ENCODE measurements around the gene PPP1R3G.

PPP1R3G gene

GRCh38 chr6:5124526-5124925, 39.4 kb downstream of the PPP1R3G start:
- no peak overlapping the region for H3K27ac ChIP-seq
- TF ChIP-seq ZFX (IDR thresholded peaks at IDR 0.05; ENCODE audit: borderline replicate concordance): no peak
- TF ChIP-seq CTCF (IDR thresholded peaks at IDR 0.05): no peak

DNA sequence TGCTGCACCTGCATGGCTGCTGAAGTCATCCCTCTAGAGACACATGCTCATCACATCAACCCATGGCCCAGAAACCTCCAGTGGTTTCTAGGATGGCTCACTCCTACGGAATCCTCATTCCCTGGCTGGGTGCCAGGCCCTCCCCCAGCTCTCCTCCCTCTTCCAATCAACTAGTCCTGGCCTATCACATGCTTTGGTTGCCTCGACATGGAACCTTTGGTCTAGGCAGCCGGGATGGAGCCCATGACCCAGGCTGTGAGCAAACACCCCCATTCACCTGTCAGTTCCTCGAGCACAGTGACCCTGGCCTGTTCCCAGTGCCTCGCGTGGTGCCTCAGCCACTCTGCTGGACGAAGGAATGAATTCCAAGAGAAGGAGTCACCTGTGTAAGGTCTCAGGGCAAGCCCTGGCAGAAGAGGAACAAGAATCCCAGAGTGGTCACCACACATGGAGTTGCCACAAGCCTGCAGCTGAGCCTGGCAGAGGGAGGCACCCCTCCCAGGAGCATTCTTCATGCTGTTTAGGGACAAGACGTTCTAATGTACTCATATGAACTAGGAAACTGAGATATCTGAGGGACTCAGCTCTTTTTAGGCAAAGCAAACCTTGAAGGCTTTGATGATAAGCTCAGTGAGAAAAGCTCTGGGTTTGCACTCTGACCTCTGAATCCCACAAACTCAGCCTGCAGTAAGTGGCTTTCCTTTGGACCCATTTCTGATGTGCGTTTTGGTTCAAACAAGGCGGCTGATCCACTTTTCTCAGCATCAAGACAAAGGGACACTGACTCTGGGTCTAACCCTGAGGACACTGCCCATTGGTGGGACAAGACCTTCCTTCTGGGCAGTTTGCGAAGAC, 40.2 kb downstream of the PPP1R3G start:
- no peak for TF ChIP-seq ZFX (IDR thresholded peaks at IDR 0.05; ENCODE audit: borderline replicate concordance)
- TF ChIP-seq CTCF (IDR thresholded peaks at IDR 0.05): no peak
- H3K27ac ChIP-seq: no peak overlapping the region

- no peak overlapping the region for H3K27ac ChIP-seq
- no peak for TF ChIP-seq ZFX (IDR thresholded peaks at IDR 0.05; ENCODE audit: borderline replicate concordance)
- TF ChIP-seq CTCF (IDR thresholded peaks at IDR 0.05): no peak
These were observed 41.1 kb downstream of the PPP1R3G start for GRCh38 chr6:5126214-5126613.

- no peak overlapping the region for H3K27ac ChIP-seq
- no peak for TF ChIP-seq ZFX (IDR thresholded peaks at IDR 0.05; ENCODE audit: borderline replicate concordance)
- TF ChIP-seq CTCF (IDR thresholded peaks at IDR 0.05): no peak
These were observed 42.1 kb downstream of the PPP1R3G start for GRCh38 chr6:5127106-5127687.

DNA sequence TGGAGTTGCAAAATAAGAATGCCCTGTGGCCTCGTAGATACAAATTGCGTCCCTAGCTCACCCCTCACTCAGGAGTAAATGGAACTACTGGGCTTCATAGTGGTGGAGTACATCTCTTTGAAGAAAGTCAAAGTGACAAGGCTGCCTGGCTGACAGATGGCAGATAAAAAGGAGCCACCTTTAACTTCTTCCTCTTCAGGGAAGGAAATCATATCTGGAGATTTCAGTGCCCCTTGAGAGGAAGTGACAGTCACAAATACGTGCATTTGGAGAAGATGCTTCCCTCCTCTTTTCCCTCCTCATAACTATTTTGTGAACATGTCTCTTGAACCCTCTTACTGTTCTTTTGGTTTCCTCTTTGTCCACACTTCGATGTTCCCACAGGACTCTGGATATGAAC, 43.2 kb downstream of the PPP1R3G start:
- H3K27ac ChIP-seq: no peak overlapping the region
- no peak for TF ChIP-seq CTCF (IDR thresholded peaks at IDR 0.05)
- TF ChIP-seq ZFX (IDR thresholded peaks at IDR 0.05; ENCODE audit: borderline replicate concordance): no peak

DNA sequence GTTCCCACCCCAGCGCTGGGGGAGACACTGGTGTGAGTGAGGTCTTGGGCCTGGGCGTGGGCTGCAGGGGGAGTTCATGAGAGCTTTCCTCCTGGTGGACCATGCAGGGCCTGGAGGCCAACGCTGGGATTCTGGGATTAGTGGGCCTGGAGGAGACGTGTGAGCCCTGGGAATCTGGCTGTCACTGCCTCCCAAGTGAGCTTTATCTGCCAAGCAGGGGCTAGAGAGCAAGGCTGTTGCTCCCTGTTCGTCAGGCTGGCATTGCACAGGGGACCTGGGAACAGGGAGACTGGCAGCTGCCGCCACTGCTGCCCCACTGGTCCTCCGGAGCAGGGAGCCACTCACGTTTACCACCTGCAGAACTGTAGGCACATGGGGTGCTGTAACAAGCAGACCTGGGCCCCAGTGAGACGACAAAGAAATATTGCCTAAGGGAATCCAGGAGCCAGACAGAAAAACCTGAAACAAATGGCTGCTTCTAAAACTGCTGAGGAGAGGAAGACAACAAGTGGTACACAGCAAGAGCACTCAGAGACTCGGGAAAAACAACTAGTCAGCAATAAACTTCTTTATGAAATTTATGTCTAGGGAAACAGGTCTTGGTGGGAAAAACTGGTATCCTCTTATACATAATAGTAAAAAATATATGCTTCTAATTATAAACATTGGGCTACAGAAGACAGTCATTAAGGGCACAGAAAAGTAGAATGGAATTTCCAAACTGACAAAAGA, 45.2 kb downstream of the PPP1R3G start:
- TF ChIP-seq ZFX (IDR thresholded peaks at IDR 0.05; ENCODE audit: borderline replicate concordance) (no peak), CTCF (IDR thresholded peaks at IDR 0.05) (no peak)
- H3K27ac ChIP-seq: no peak overlapping the region

Measured in 22Rv1 (cell line).